Suprapubic skin (tissue), 4 donors: ENCODE results near the gene PTPRN2. TPM values are rescaled to one million over a fixed set of nuclear protein-coding genes. Genes with fewer than 3 reads are reported as not detected.

Experiments
- DNase-seq, 2 donors: peaks; one replicate each; pipeline ENCODE4 v3.0.0-alpha.2; 2019; ENCODE audit warnings: low spot score in 2 of 2
- H3K27ac ChIP-seq: fragments of 200-600 bp; sonication (generic); one replicate; pipeline ENCODE4 v1.5.1; 2019
- H3K27me3 ChIP-seq: fragments of 200-600 bp; sonication (generic); one replicate; pipeline ENCODE4 v1.5.1; 2019
- H3K36me3 ChIP-seq: fragments of 200-600 bp; sonication (generic); one replicate; pipeline ENCODE4 v1.5.1; 2019
- H3K4me1 ChIP-seq: fragments of 200-600 bp; sonication (generic); one replicate; pipeline ENCODE4 v1.5.1; 2019
- H3K4me3 ChIP-seq: fragments of 200-600 bp; sonication (generic); one replicate; pipeline ENCODE4 v1.5.1; 2019; ENCODE audit warnings: mild to moderate bottlenecking
- H3K9me3 ChIP-seq: fragments of 200-600 bp; sonication (generic); one replicate; pipeline ENCODE4 v1.5.1; 2019
- EP300 ChIP-seq: sonication (generic); formaldehyde crosslinking; IDR thresholded peaks from one replicate; pipeline ENCODE4 v1.6.1; 2017; ENCODE audit warnings: antibody characterized with exemption
- POLR2A ChIP-seq, 2 donors: fragments of 450-650 bp; IDR thresholded peaks; one replicate each; pipeline ENCODE4 v1.6.1; 2017; ENCODE audit warnings: antibody characterized with exemption in 2 of 2, mild to moderate bottlenecking in 2 of 2, moderate library complexity in 2 of 2
- POLR2AphosphoS5 ChIP-seq, 3 donors: sonication (generic); formaldehyde crosslinking; IDR thresholded peaks; one replicate each; pipeline ENCODE4 v1.6.1; 2017; ENCODE audit warnings: antibody characterized with exemption in 3 of 3
- WGBS: methylation state at CpG from one replicate; pipeline ENCODE4 v1.1.5; 2018; 5-methylcytosine and 5-hydroxymethylcytosine counted together
- total RNA-seq, 4 donors: library from RNA; depleted of rRNA; stranded (reverse); fragments of >200 nt; gene quantifications; one replicate each; pipeline ENCODE4 v1.1.0, GENCODE V29; 2016
- TF ChIP-seq, protein P1 (sequence below), 2 donors: fragments of 200-600 bp in 1 of 2; fragments of 450-650 bp in 1 of 2; sonication (generic) in 1 of 2; IDR thresholded peaks; one replicate each; pipeline ENCODE4 v1.5.1; 2016 to 2019; ENCODE audit warnings: antibody characterized with exemption in 2 of 2, mild to moderate bottlenecking in 1 of 2, moderate library complexity in 1 of 2

The PTPRN2 gene
- total RNA-seq, 4 donors from 2014 or later: 0.23 to 1.8 (median 1.3) TPM

- Histone ChIP-seq H3K9me3 (no peaks in the 10 kb centered on the region), H3K4me3 (no peak overlapping the region), H3K27ac (no peak overlapping the region), H3K36me3 (peaks cover 10% of the 10 kb centered on the region), H3K27me3 (no peaks in the 10 kb centered on the region), H3K4me1 (no peaks in the 10 kb centered on the region)
- 96% methylated on average over 15 of the region's 18 CpGs for WGBS
- DNase-seq: no peak
- TF ChIP-seq, protein P1, sequence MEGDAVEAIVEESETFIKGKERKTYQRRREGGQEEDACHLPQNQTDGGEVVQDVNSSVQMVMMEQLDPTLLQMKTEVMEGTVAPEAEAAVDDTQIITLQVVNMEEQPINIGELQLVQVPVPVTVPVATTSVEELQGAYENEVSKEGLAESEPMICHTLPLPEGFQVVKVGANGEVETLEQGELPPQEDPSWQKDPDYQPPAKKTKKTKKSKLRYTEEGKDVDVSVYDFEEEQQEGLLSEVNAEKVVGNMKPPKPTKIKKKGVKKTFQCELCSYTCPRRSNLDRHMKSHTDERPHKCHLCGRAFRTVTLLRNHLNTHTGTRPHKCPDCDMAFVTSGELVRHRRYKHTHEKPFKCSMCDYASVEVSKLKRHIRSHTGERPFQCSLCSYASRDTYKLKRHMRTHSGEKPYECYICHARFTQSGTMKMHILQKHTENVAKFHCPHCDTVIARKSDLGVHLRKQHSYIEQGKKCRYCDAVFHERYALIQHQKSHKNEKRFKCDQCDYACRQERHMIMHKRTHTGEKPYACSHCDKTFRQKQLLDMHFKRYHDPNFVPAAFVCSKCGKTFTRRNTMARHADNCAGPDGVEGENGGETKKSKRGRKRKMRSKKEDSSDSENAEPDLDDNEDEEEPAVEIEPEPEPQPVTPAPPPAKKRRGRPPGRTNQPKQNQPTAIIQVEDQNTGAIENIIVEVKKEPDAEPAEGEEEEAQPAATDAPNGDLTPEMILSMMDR (IDR thresholded peaks at IDR 0.05): no peak
- TF ChIP-seq POLR2AphosphoS5 (IDR thresholded peaks at IDR 0.05) (no peak), POLR2A (IDR thresholded peaks at IDR 0.05) (no peak), EP300 (no peak)
Observed at GRCh38 chr7:158606671-158607424, 19.2 kb upstream of the PTPRN2 start.

DNA sequence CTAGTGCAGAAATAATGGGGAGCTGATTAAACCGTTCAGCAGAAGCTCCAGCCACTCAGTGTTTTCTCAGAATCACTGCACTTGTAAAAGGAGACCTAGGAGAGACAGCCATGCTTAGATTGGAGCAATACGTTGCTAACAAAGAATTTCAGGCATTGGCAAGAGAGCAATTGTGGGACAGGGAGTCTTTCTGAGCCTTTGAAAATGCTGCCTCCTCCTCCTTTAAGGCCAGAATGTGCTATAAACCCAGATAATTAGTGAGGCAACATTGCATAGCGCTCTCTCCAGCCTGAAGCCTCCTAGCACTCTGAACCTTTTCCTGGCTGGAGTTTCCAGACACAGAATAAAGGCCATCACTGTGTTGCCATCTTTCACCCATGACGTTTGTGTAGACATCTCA, 18.5 kb upstream of the PTPRN2 start:
- WGBS: 81% methylated on average over 4 of the region's 4 CpGs
- H3K36me3 ChIP-seq: peaks cover 10% of the 10 kb centered on the region
- no peaks in the 10 kb centered on the region for H3K27me3 ChIP-seq
- H3K27ac ChIP-seq: no peak overlapping the region
- DNase-seq: no peak
- H3K4me3 ChIP-seq: no peak overlapping the region
- H3K9me3 ChIP-seq: no peaks in the 10 kb centered on the region
- no peaks in the 10 kb centered on the region for H3K4me1 ChIP-seq
- TF ChIP-seq EP300 (no peak), POLR2AphosphoS5 (IDR thresholded peaks at IDR 0.05) (no peak), POLR2A (IDR thresholded peaks at IDR 0.05) (no peak)
- TF ChIP-seq, protein P1 (IDR thresholded peaks at IDR 0.05): no peak

DNA sequence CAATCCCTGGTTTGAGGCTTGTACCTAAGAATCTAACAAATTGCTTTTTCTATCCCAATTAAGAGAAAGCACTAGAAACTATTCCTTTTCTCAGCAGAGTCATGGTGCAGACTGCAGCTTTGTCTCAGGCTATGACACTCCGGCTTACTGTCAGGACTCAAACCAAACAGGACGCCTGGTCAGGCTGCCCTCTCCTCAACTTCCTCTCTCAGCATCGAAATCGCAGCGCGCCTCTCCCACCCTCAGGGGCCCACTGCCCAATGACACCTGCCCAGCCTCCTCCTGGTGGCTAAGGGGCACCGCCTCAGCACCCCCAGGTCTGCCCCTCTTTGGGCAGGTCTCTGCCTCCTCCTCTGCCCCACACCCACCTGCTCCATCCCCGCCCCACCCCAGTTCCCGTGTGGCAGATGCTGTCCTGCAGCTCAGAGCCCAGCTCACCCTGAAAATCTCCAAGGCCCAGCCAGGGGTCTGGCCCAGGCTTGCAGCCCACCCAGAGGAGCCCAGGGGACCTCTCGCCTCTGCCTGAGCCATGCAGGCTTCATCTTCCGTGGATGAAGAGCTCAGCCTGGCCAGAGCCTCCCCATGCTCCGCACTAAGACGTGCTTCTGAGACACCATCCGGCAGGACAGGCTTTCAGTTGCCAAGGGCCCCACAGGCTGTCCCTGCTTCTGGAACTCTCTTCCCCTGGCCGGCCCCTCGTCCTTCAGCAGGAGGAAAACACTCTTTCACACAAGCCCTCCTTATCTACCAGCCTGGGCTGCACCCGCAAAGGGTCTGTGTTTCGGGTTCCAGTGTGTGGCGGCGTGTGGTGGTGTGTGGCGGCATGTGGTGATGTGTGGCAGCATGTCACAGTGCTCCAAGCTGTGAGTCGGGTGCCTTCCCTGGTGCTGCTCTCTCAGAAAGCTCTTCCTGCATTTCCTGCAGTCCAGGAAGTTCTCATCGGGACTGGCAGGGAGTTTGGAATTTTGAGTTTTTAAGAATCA, 16.4 kb upstream of the PTPRN2 start:
- 85% methylated on average over 12 of the region's 23 CpGs for WGBS
- no peak for DNase-seq
- Histone ChIP-seq H3K9me3 (no peaks in the 10 kb centered on the region), H3K36me3 (peaks cover 10% of the 10 kb centered on the region), H3K27me3 (no peaks in the 10 kb centered on the region), H3K4me3 (no peak overlapping the region), H3K27ac (no peak overlapping the region), H3K4me1 (no peaks in the 10 kb centered on the region)
- TF ChIP-seq, protein P1 (IDR thresholded peaks at IDR 0.05): no peak

GRCh38 chr7:158602905-158603772, 15.5 kb upstream of the PTPRN2 start:
- peaks cover 7% of the 10 kb centered on the region for H3K36me3 ChIP-seq
- H3K4me3 ChIP-seq: no peak overlapping the region
- H3K27ac ChIP-seq: no peak overlapping the region
- no peaks in the 10 kb centered on the region for H3K27me3 ChIP-seq
- no peak for DNase-seq
- 88% methylated on average over 22 of the region's 22 CpGs for WGBS
- H3K9me3 ChIP-seq: no peaks in the 10 kb centered on the region
- TF ChIP-seq POLR2A (IDR thresholded peaks at IDR 0.05) (no peak), EP300 (no peak), POLR2AphosphoS5 (IDR thresholded peaks at IDR 0.05) (no peak)
- TF ChIP-seq, protein P1 (IDR thresholded peaks at IDR 0.05): no peak
- H3K4me1 ChIP-seq: no peaks in the 10 kb centered on the region
